VCaP (cell line): ENCODE results near the gene PPFIBP2.

ENCODE experiments used
- H3K27ac ChIP-seq: fragments of 450-650 bp; 2 replicates; pipeline ENCODE4 v1.5.1; 2017
- CTCF ChIP-seq: fragments of 450-650 bp; conservative IDR thresholded peaks from 2 replicates; pipeline ENCODE4 v1.5.1; 2017; ENCODE audit warnings: mild to moderate bottlenecking, moderate library complexity

The PPFIBP2 gene

GRCh38 chr11:7664867-7665266 lies 151.1 kb downstream of the PPFIBP2 start:
- H3K27ac ChIP-seq = peak overlapping the region; percentile 48
- TF ChIP-seq CTCF = no peak

DNA sequence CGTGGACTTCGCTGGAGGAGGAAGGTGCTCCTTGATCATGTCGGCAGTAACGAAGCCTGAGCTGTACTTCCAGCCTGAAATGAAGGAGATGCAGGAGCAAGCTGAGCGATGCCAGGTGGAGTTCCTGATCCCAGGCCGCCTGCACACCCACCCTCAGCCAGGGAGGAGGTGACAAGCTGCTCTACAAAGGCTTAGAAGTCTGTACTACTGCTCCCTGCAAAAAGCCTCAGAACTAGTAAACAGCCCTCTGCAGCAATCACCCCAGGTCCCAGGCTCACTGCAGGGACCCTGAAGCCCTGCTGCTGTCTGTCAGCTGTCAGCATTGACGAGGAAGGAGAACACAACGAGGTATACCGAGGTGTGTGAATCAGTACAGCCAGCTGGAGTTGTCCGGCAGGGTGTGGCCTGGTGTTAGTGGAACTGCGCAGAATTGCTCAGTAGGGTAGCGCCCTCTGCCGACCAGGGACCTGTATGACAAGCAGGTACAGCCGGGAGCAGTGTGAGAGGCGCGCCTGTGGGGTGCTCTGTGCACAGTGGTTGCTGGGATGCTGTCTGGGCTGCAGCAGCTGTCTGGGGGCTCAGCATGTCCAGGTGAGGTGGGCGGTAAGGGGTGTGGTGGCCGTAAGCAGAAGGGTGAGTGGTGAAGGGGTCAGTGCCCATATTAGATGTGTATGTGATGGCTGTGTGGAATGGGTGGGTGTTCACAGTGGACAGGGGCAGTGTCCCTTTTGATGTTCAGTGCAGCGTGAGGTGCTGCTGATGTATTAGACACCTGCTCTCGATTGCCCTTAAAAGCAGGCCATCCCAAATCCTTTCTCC lies 151.9 kb downstream of the PPFIBP2 start:
- peak overlapping the region; percentile 48 for H3K27ac ChIP-seq
- TF ChIP-seq CTCF = peak; percentile 90

- H3K27ac ChIP-seq = no peak overlapping the region; the same call in 1 of the 2 replicates
- TF ChIP-seq CTCF = no peak
Observed at GRCh38 chr11:7666292-7666866, 152.6 kb downstream of the PPFIBP2 start.

DNA sequence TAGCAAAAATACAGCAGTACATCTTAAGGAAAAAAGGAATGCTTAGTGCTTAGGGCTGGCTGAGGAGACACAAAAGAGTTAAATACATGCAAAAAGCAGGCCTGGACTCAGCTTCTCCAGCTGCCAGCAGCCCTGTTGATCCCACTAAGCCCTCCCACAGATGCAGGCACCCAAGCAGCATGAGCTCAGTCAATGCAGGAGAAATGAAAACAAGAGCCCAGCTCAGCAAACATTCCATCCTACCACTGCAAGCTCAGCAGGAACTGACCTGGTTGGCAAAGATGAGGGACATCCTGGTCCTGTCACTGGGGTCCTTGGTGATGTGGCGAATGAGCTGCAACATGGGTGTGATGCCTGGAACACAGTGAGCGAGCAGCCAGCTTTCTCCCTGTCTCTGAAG lies 153.7 kb downstream of the PPFIBP2 start:
- no peak overlapping the region for H3K27ac ChIP-seq
- TF ChIP-seq CTCF = no peak

GRCh38 chr11:7668464-7668863 lies 154.7 kb downstream of the PPFIBP2 start:
- H3K27ac ChIP-seq = no peak overlapping the region
- no peak for TF ChIP-seq CTCF

DNA sequence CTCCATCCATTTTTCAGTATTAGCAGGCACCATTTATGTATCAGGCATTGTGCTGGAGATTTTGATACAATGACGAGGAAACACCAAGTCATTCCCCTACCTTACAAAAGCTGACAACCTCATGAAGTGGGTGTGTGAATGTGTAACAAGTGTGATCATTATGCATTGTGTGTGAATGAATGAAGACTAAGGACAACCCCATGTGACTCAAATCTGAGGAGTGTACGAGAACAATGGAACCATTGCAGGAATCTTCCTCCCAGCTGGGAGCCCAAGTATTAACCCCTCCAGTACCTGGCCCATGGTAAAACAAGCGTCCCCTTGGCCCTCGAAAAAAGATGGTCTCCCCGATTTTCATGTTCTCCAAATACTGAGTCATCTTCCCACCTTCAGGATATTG lies 155.1 kb downstream of the PPFIBP2 start:
- H3K27ac ChIP-seq = no peak overlapping the region
- TF ChIP-seq CTCF = no peak

GRCh38 chr11:7670641-7671040 lies 156.8 kb downstream of the PPFIBP2 start:
- no peak for TF ChIP-seq CTCF
- peak overlapping the region; percentile 75 for H3K27ac ChIP-seq
